HepG2 (cell line): ENCODE data around the gene CFAP61. TPM values are rescaled to one million over a fixed set of nuclear protein-coding genes. Genes with fewer than 3 reads are reported as not detected.

Experiments used
- ATAC-seq: fragments of 200-7000 bp; cut with Tn5 transposase; 3 replicates; pipeline ENCODE4 v1.9.1; 2020; ENCODE audit warnings: mild to moderate bottlenecking, moderate library complexity
- BruUV-seq: library from RNA; stranded (reverse); fragments of 400-500 nt; replicated peaks from 2 replicates; lab custom pipeline; 2021; lab: Mats Ljungman, UMichigan
- CTCF ChIA-PET: fragments of 300-600 bp; formaldehyde crosslinking; extraction: SDS; loops from one replicate; lab custom pipeline; 2021; ENCODE audit warnings: low total read pairs, inconsistent platforms, low intra/inter-chr PET ratio; lab: Yijun Ruan, JAX
- POLR2A ChIA-PET: fragments of 350-600 bp; sonication (Branson Sonifier 250); formaldehyde crosslinking; loops from one replicate; lab custom pipeline; 2020; ENCODE audit warnings: antibody characterized with exemption, inconsistent platforms; lab: Yijun Ruan, JAX
- DNase-seq: peaks from one replicate; pipeline ENCODE4 v3.0.0-alpha.2; 2015; ENCODE audit warnings: low spot score
- FAIRE-seq: peaks from 3 replicates; lab custom pipeline; 2011; peaks lifted over from hg19 to GRCh38; lab: Jason Lieb, UNC
- H2AFZ ChIP-seq: one replicate; pipeline ENCODE4 v1.6.1; 2011; ENCODE audit warnings: low read length, inconsistent platforms
- H3K27ac ChIP-seq: fragments of 300-600 bp; 3 replicates; pipeline ENCODE4 v1.8.0; 2011; ENCODE audit warnings: mixed run types, mild to moderate bottlenecking, mixed read lengths, low read length, inconsistent platforms; ENCODE audit not compliant: insufficient read depth; ENCODE audit errors: extremely low read length
- H3K27me3 ChIP-seq, 2 experiments: fragments of 200-600 bp in 1 of 2; 2 replicates in 1 of 2; 3 replicates in 1 of 2; pipeline versions ENCODE4 v1.6.0 to v1.8.0; 2011; ENCODE audit warnings: low read length in 2 of 2, mild to moderate bottlenecking in 2 of 2, moderate library complexity in 2 of 2, inconsistent platforms in 1 of 2; ENCODE audit not compliant: insufficient read depth in 2 of 2, control insufficient read depth in 1 of 2
- H3K36me3 ChIP-seq, 2 experiments: fragments of 200-600 bp in 1 of 2; replicated peaks in 1 of 2; 2 replicates in 1 of 2; 3 replicates in 1 of 2; pipeline versions ENCODE4 v1.5.1 to v1.8.0; 2011; ENCODE audit warnings: low read length in 2 of 2, inconsistent platforms in 1 of 2; ENCODE audit not compliant: insufficient read depth in 2 of 2, control insufficient read depth in 1 of 2
- H3K4me1 ChIP-seq: 2 replicates; pipeline ENCODE4 v1.5.1; 2012; ENCODE audit warnings: low read length, inconsistent platforms; ENCODE audit not compliant: insufficient read depth
- H3K4me2 ChIP-seq: 2 replicates; pipeline ENCODE4 v1.6.0; 2011; ENCODE audit warnings: low read depth, low read length, inconsistent platforms
- H3K4me3 ChIP-seq, 3 experiments: fragments of 200-600 bp in 1 of 3; sonication (generic), shearing (Covaris generic) in 1 of 3; replicated peaks in 1 of 3; 2 replicates each; pipeline ENCODE4 v1.5.1; 2011 to 2016; ENCODE audit warnings: low read length in 3 of 3, inconsistent platforms in 2 of 3, low read depth in 2 of 3, mild to moderate bottlenecking in 2 of 3, control low read depth in 1 of 3, mixed read lengths in 1 of 3; ENCODE audit not compliant: insufficient read depth in 1 of 3
- H3K79me2 ChIP-seq: one replicate; pipeline ENCODE4 v1.6.1; 2011; ENCODE audit warnings: low read length, inconsistent platforms; ENCODE audit not compliant: insufficient read depth
- H3K9ac ChIP-seq: 2 replicates; pipeline ENCODE4 v1.6.0; 2011; ENCODE audit warnings: mild to moderate bottlenecking, low read depth, low read length, inconsistent platforms; ENCODE audit not compliant: insufficient read depth
- H3K9me3 ChIP-seq: 2 replicates; pipeline ENCODE4 v1.5.1; 2012; ENCODE audit warnings: mild to moderate bottlenecking, low read length
- H4K20me1 ChIP-seq: 2 replicates; pipeline ENCODE4 v1.6.0; 2011; ENCODE audit warnings: inconsistent platforms, mild to moderate bottlenecking, low read length, moderate library complexity; ENCODE audit not compliant: insufficient read depth
- FOXP1 ChIP-seq, 2 experiments: fragments of 450-650 bp in 1 of 2; IDR thresholded peaks; 2 replicates each; pipeline ENCODE4 v1.6.1; 2017 to 2018; ENCODE audit warnings: antibody characterized with exemption in 1 of 2
- MAFK ChIP-seq, 2 experiments: IDR thresholded peaks in 1 of 2; conservative IDR thresholded peaks in 1 of 2; 2 replicates each; pipeline ENCODE4 v1.6.1; 2011; ENCODE audit warnings: improper control_type of control experiment in 2 of 2, low read length in 2 of 2
- SP4 ChIP-seq: sonication (generic); formaldehyde crosslinking; IDR thresholded peaks from 2 replicates; pipeline ENCODE4 v1.8.1; 2023; ENCODE audit warnings: mild to moderate bottlenecking, missing genetic modification reagents
- ZNF264 ChIP-seq: sonication (generic); formaldehyde crosslinking; IDR thresholded peaks from 2 replicates; pipeline ENCODE4 v1.4.0; 2020; ENCODE audit warnings: missing genetic modification reagents
- ZNF496 ChIP-seq: sonication (generic); formaldehyde crosslinking; IDR thresholded peaks from 2 replicates; pipeline ENCODE4 v1.8.1; 2023; ENCODE audit warnings: mild to moderate bottlenecking, moderate library complexity, missing genetic modification reagents; ENCODE audit not compliant: insufficient replicate concordance
- ZNF569 ChIP-seq: sonication (generic); formaldehyde crosslinking; IDR thresholded peaks from 2 replicates; pipeline ENCODE4 v1.5.0; 2020; ENCODE audit warnings: mild to moderate bottlenecking, missing genetic modification reagents, moderate library complexity, borderline replicate concordance
- WGBS: methylation state at CpG from one replicate; pipeline ENCODE4 v1.1.6; 2017; ENCODE audit warnings: low lambda C conversion rate; 5-methylcytosine and 5-hydroxymethylcytosine counted together
- in situ Hi-C: cut with HindIII; loops from 2 replicates; pipeline ENCODE4 v1.10.0; 2017; ENCODE audit warnings: low pct_unique_long_range_greater_than_20kb; ENCODE audit not compliant: extremely low pct_ligation_motif_present
- intact Hi-C: fragments of 100-400 bp; cut with micrococcal nuclease; formaldehyde crosslinking; loops from one replicate; pipeline ENCODE4 v1.10.0; 2022; ENCODE audit not compliant: unreplicated experiment
- polyA plus RNA-seq, 8 experiments: library from polyadenylated mRNA; depleted of rRNA in 3 of 8; stranded (reverse) in 7 of 8; unstranded in 1 of 8; fragments of >200 nt; fragmentation: Illumina TruSeq in 4 of 8; extraction: Trizol in 4 of 8; gene quantifications; 2 replicates each; pipeline versions ENCODE4 v1.2.1 to v1.2.3, GENCODE V29; 2011 to 2016; ENCODE audit warnings: low read depth in 4 of 8, missing spikeins in 1 of 8, mixed read lengths in 1 of 8; ENCODE audit not compliant: insufficient read depth in 1 of 8
- total RNA-seq, 5 experiments: library from RNA; depleted of rRNA; stranded (reverse); fragments of >200 nt; fragmentation: Illumina TruSeq; extraction: Trizol; gene quantifications; 2 replicates each; pipeline ENCODE4 v1.2.3, GENCODE V29; 2016; ENCODE audit warnings: low read depth in 1 of 5
- TF ChIP-seq, protein P1 (sequence below): sonication (generic); formaldehyde crosslinking; conservative IDR thresholded peaks from 2 replicates; pipeline ENCODE4 v1.8.1; 2023; ENCODE audit warnings: missing genetic modification reagents
- TF ChIP-seq, protein P2 (sequence below): sonication (generic); formaldehyde crosslinking; IDR thresholded peaks from 2 replicates; pipeline ENCODE4 v1.9.0; 2022; ENCODE audit warnings: missing genetic modification reagents, mild to moderate bottlenecking, borderline replicate concordance
- TF ChIP-seq, protein P3 (sequence below): sonication (generic); formaldehyde crosslinking; conservative IDR thresholded peaks from 2 replicates; pipeline ENCODE4 v1.8.0; 2022; ENCODE audit warnings: mild to moderate bottlenecking, moderate library complexity, missing genetic modification reagents

CFAP61 gene
- total and polyA plus RNA-seq, 2 of the 13 experiments (the other 11 are each of a cell fraction or from before 2014, with no cell fraction given): 0.27 TPM; not detected in 1

DNA sequence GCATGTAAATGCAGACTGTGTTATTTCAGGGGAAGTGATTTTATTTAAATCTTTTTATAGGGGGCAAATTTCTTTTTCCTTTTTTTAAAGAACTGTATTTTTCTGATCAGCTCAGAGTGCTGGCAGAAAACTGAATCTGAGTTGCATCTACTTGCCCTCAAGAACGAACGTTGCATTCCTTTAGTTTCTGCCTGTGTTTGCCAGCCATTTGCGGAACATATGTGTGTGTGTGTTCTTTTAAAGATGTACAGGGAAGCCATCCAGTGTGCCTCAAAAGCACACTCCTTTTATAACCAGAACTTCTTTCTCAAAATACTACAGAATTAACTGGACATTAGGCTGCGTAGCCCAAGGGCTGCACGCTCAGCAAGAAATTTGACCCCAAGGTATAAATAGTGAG, 289.7 kb downstream of the CFAP61 start:
- Histone ChIP-seq H3K79me2 (no peaks in the 10 kb centered on the region), H3K4me2 (no peak overlapping the region), H3K4me3 (no peak overlapping the region), H2AFZ (no peak overlapping the region), H3K9ac (no peak overlapping the region), H3K27me3 (peaks cover 7 to 30% of the 10 kb centered on the region in 2 experiments; a peak in 3 of 5 replicates), H3K36me3 (no peaks in the 10 kb centered on the region), H3K4me1 (no peaks in the 10 kb centered on the region), H4K20me1 (no peaks in the 10 kb centered on the region), H3K27ac (no peak overlapping the region), H3K9me3 (peaks cover 4% of the 10 kb centered on the region)
- BruUV-seq: no TSS peak
- no peak for FAIRE-seq
- WGBS: 43% methylated on average over 5 of the region's 5 CpGs
- ChIA-PET CTCF (no interaction called here), POLR2A (no interaction called here)
- in situ Hi-C loops (no loop called here), intact Hi-C loops (no loop called here)
- DNase-seq: no peak
- ATAC-seq: no peak
- TF ChIP-seq, protein P1, sequence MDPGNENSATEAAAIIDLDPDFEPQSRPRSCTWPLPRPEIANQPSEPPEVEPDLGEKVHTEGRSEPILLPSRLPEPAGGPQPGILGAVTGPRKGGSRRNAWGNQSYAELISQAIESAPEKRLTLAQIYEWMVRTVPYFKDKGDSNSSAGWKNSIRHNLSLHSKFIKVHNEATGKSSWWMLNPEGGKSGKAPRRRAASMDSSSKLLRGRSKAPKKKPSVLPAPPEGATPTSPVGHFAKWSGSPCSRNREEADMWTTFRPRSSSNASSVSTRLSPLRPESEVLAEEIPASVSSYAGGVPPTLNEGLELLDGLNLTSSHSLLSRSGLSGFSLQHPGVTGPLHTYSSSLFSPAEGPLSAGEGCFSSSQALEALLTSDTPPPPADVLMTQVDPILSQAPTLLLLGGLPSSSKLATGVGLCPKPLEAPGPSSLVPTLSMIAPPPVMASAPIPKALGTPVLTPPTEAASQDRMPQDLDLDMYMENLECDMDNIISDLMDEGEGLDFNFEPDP (CRISPR knock-in tag): 0 out of 2 replicates have a peak, but pooled peaks have one; percentile 33
- TF ChIP-seq, protein P2, sequence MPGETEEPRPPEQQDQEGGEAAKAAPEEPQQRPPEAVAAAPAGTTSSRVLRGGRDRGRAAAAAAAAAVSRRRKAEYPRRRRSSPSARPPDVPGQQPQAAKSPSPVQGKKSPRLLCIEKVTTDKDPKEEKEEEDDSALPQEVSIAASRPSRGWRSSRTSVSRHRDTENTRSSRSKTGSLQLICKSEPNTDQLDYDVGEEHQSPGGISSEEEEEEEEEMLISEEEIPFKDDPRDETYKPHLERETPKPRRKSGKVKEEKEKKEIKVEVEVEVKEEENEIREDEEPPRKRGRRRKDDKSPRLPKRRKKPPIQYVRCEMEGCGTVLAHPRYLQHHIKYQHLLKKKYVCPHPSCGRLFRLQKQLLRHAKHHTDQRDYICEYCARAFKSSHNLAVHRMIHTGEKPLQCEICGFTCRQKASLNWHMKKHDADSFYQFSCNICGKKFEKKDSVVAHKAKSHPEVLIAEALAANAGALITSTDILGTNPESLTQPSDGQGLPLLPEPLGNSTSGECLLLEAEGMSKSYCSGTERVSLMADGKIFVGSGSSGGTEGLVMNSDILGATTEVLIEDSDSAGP (CRISPR knock-in tag): no peak
- TF ChIP-seq FOXP1 (IDR thresholded peaks at IDR 0.05) (no peak), FOXP1 (CRISPR knock-in tag; IDR thresholded peaks at IDR 0.05) (no peak), ZNF569 (CRISPR knock-in tag) (no peak), ZNF496 (no peak), ZNF264 (CRISPR knock-in tag) (no peak), SP4 (CRISPR knock-in tag) (no peak), MAFK (conservative IDR thresholded peaks at IDR 0.05 in 1 of 2, IDR thresholded peaks at IDR 0.05 in 1 of 2; ENCODE audit: low read length in 2 of 2) (peak in 1 of 2 experiments; percentile 33; a peak in 2 of 4 replicates)
- TF ChIP-seq, protein P3, sequence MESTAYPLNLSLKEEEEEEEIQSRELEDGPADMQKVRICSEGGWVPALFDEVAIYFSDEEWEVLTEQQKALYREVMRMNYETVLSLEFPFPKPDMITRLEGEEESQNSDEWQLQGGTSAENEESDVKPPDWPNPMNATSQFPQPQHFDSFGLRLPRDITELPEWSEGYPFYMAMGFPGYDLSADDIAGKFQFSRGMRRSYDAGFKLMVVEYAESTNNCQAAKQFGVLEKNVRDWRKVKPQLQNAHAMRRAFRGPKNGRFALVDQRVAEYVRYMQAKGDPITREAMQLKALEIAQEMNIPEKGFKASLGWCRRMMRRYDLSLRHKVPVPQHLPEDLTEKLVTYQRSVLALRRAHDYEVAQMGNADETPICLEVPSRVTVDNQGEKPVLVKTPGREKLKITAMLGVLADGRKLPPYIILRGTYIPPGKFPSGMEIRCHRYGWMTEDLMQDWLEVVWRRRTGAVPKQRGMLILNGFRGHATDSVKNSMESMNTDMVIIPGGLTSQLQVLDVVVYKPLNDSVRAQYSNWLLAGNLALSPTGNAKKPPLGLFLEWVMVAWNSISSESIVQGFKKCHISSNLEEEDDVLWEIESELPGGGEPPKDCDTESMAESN (CRISPR knock-in tag): no peak
